GM23338 (cell line): ENCODE data around the gene DVL1. TPM values are rescaled to one million over a fixed set of nuclear protein-coding genes. Genes with fewer than 3 reads are reported as not detected.

Experiments used
- ATAC-seq: fragments of 200-7000 bp; cut with Tn5 transposase; 3 replicates; pipeline ENCODE4 v1.9.1; 2020
- DNase-seq: peaks from one replicate; pipeline ENCODE4 v3.0.0-alpha.2; 2015; ENCODE audit warnings: low spot score
- H2AFZ ChIP-seq: fragments of 200-600 bp; sonication (generic); 2 replicates; pipeline ENCODE4 v1.8.0; 2016; ENCODE audit warnings: antibody characterized with exemption, mild to moderate bottlenecking, moderate library complexity
- H3F3A ChIP-seq: fragments of 200-600 bp; sonication (generic); replicated peaks from 2 replicates; pipeline ENCODE4 v1.8.0; 2017; ENCODE audit warnings: antibody characterized with exemption, mixed run types, low read depth
- H3K27ac ChIP-seq: fragments of 200-600 bp; sonication (generic); 2 replicates; pipeline ENCODE4 v1.6.1; 2016; ENCODE audit warnings: low read depth
- H3K27me3 ChIP-seq: fragments of 200-600 bp; sonication (generic); 2 replicates; pipeline ENCODE4 v1.8.0; 2016; ENCODE audit warnings: mild to moderate bottlenecking, mixed run types, moderate library complexity; ENCODE audit not compliant: insufficient read depth
- H3K36me3 ChIP-seq: fragments of 200-600 bp; sonication (generic); 2 replicates; pipeline ENCODE4 v1.8.0; 2016; ENCODE audit warnings: mild to moderate bottlenecking; ENCODE audit not compliant: insufficient read depth
- H3K4me1 ChIP-seq: fragments of 200-600 bp; sonication (generic); 2 replicates; pipeline ENCODE4 v1.8.0; 2016; ENCODE audit warnings: mild to moderate bottlenecking, moderate library complexity; ENCODE audit not compliant: insufficient read depth
- H3K4me2 ChIP-seq: fragments of 200-600 bp; sonication (generic); 2 replicates; pipeline ENCODE4 v1.7.1; 2017; ENCODE audit warnings: mixed run types
- H3K4me3 ChIP-seq: fragments of 200-600 bp; sonication (generic); 2 replicates; pipeline ENCODE4 v1.6.1; 2016; ENCODE audit warnings: mixed run types
- H3K79me2 ChIP-seq: fragments of 200-600 bp; sonication (generic); replicated peaks from 2 replicates; pipeline ENCODE4 v1.8.0; 2017; ENCODE audit warnings: mild to moderate bottlenecking; ENCODE audit not compliant: insufficient read depth
- H3K9me2 ChIP-seq: fragments of 200-600 bp; sonication (generic); 2 replicates; pipeline ENCODE4 v1.8.0; 2017; ENCODE audit not compliant: insufficient read depth
- H4K20me1 ChIP-seq: fragments of 200-600 bp; sonication (generic); replicated peaks from 2 replicates; pipeline ENCODE4 v1.8.0; 2017; ENCODE audit warnings: mild to moderate bottlenecking; ENCODE audit not compliant: insufficient read depth
- H3K27ac Mint-ChIP-seq: 2 replicates; pipeline ENCODE4 v1.8.0; 2020; ENCODE audit warnings: inconsistent platforms, mild to moderate bottlenecking, moderate library complexity, mixed read lengths
- H3K27me3 Mint-ChIP-seq: 3 replicates; pipeline ENCODE4 v1.8.0; 2022; ENCODE audit warnings: low read depth, mild to moderate bottlenecking, moderate library complexity, mixed read lengths, inconsistent platforms; ENCODE audit not compliant: insufficient read depth, poor library complexity
- H3K36me3 Mint-ChIP-seq: 3 replicates; pipeline ENCODE4 v1.8.0; 2021; ENCODE audit warnings: low read depth, mild to moderate bottlenecking, inconsistent platforms, moderate library complexity, mixed read lengths
- H3K4me1 Mint-ChIP-seq: 3 replicates; pipeline ENCODE4 v1.8.0; 2020; ENCODE audit warnings: mild to moderate bottlenecking, inconsistent platforms, mixed read lengths
- H3K4me3 Mint-ChIP-seq: 3 replicates; pipeline ENCODE4 v1.8.0; 2021; ENCODE audit warnings: moderate library complexity, mild to moderate bottlenecking, inconsistent platforms, mixed read lengths
- H3K9me3 Mint-ChIP-seq: 3 replicates; pipeline ENCODE4 v1.8.0; 2020; ENCODE audit warnings: moderate library complexity, mild to moderate bottlenecking, inconsistent platforms, mixed read lengths
- EZH2 ChIP-seq: fragments of 200-600 bp; sonication (generic); IDR thresholded peaks from one replicate; pipeline ENCODE4 v1.8.0; 2017; ENCODE audit warnings: antibody characterized with exemption, mild to moderate bottlenecking, low read depth; ENCODE audit not compliant: unreplicated experiment
- EZH2phosphoT487 ChIP-seq: fragments of 200-600 bp; sonication (generic); IDR thresholded peaks from one replicate; pipeline ENCODE4 v1.8.1; 2018; ENCODE audit warnings: antibody characterized with exemption; ENCODE audit not compliant: unreplicated experiment
- JUNB ChIP-seq: IDR thresholded peaks from one replicate; pipeline ENCODE4 v1.6.1; 2016; ENCODE audit warnings: antibody characterized with exemption; ENCODE audit not compliant: unreplicated experiment
- NANOG ChIP-seq: IDR thresholded peaks from 2 replicates; pipeline ENCODE4 v1.6.1; 2016; ENCODE audit warnings: antibody characterized with exemption, borderline replicate concordance
- POLR2AphosphoS5 ChIP-seq: IDR thresholded peaks from 2 replicates; pipeline ENCODE4 v1.6.1; 2016; ENCODE audit warnings: antibody characterized with exemption, low read depth
- STAT1 ChIP-seq: IDR thresholded peaks from one replicate; pipeline ENCODE4 v1.6.1; 2016; ENCODE audit warnings: antibody characterized with exemption; ENCODE audit not compliant: unreplicated experiment
- ZNF114 ChIP-seq: fragments of 250-450 bp; sonication (Bioruptor Pico); IDR thresholded peaks from 2 replicates; pipeline ENCODE4 v1.5.0; 2020; ENCODE audit warnings: mild to moderate bottlenecking, moderate library complexity
- ZNF331 ChIP-seq: fragments of 250-450 bp; sonication (Bioruptor Pico); IDR thresholded peaks from 2 replicates; pipeline ENCODE4 v1.5.0; 2020; ENCODE audit warnings: low read depth, mild to moderate bottlenecking, moderate library complexity
- polyA plus RNA-seq: library from polyadenylated mRNA; unstranded; fragments of >200 nt; fragmentation: Nextera tagmentation; extraction: Ambion mirVana; gene quantifications from 2 replicates; pipeline ENCODE4 v1.2.1, GENCODE V29; 2016
- total RNA-seq: library from RNA; depleted of rRNA; stranded (reverse); fragments of >200 nt; shearing (Covaris generic); gene quantifications from 2 replicates; pipeline ENCODE4 v1.2.3, GENCODE V29; 2014
- TF ChIP-seq, protein P1 (sequence below), 2 experiments: fragments of 200-600 bp in 1 of 2; sonication (generic) in 1 of 2; conservative IDR thresholded peaks; 2 replicates each; pipeline versions ENCODE4 v1.5.1 to v1.6.1; 2016 to 2017; ENCODE audit warnings: antibody characterized with exemption in 2 of 2, low read depth in 2 of 2, mild to moderate bottlenecking in 2 of 2, moderate library complexity in 1 of 2
- TF ChIP-seq, protein P2 (sequence below): IDR thresholded peaks from 2 replicates; pipeline ENCODE4 v1.6.1; 2016; ENCODE audit warnings: antibody characterized with exemption
- TF ChIP-seq, protein P3 (sequence below): IDR thresholded peaks from one replicate; pipeline ENCODE4 v1.6.1; 2018; ENCODE audit warnings: antibody characterized with exemption; ENCODE audit not compliant: unreplicated experiment

DVL1 gene
- total and polyA plus RNA-seq, 2 experiments from 2014 or later = 13.5 to 69.7 TPM

DNA sequence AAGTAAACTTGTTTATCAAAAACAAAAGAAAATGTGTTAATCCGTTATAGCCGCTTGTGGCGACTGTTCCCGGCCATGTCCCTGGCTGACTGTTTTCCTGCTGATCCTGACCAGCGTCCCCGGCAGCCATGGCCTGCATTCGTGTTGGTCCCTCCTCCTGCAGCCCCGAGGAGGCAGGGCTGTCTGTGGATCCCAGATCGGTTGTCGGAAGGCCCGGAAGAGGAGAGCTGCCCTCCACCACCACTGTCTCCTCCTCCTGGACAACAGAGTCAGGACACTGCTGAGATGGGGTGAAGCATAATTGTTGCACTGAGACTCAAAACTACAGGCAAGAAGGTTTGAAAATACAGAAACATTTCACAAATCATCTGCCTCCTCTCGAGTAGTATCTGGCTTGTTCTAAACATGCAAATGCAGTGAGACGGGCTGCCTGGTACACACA is 12.8 kb upstream of the DVL1 start:
- Histone ChIP-seq H3K36me3 (no peaks in the 10 kb centered on the region), H3K9me2 (no peaks in the 10 kb centered on the region), H3K79me2 (no peaks in the 10 kb centered on the region), H3K27me3 (no peaks in the 10 kb centered on the region), H3K4me2 (peak overlapping the region; percentile 8; the same call in 1 of the 2 replicates), H3K4me1 (peaks cover 22% of the 10 kb centered on the region), H3K4me3 (no peak overlapping the region), H4K20me1 (no peaks in the 10 kb centered on the region), H2AFZ (peak overlapping the region; percentile 43; the same call in 1 of the 2 replicates), H3F3A (peaks cover 28% of the 10 kb centered on the region; the same call in 1 of the 2 replicates), H3K27ac (no peak overlapping the region; the same call in 1 of the 2 replicates)
- H3K27me3 Mint-ChIP-seq = peaks cover 16% of the 10 kb centered on the region
- ATAC-seq (peak; percentile 32), DNase-seq (peak; percentile 62)
- H3K4me1 Mint-ChIP-seq = peaks cover 31% of the 10 kb centered on the region
- H3K9me3 Mint-ChIP-seq = no peaks in the 10 kb centered on the region; the same call in 2 of the 3 replicates
- TF ChIP-seq, protein P1, sequence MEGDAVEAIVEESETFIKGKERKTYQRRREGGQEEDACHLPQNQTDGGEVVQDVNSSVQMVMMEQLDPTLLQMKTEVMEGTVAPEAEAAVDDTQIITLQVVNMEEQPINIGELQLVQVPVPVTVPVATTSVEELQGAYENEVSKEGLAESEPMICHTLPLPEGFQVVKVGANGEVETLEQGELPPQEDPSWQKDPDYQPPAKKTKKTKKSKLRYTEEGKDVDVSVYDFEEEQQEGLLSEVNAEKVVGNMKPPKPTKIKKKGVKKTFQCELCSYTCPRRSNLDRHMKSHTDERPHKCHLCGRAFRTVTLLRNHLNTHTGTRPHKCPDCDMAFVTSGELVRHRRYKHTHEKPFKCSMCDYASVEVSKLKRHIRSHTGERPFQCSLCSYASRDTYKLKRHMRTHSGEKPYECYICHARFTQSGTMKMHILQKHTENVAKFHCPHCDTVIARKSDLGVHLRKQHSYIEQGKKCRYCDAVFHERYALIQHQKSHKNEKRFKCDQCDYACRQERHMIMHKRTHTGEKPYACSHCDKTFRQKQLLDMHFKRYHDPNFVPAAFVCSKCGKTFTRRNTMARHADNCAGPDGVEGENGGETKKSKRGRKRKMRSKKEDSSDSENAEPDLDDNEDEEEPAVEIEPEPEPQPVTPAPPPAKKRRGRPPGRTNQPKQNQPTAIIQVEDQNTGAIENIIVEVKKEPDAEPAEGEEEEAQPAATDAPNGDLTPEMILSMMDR (conservative IDR thresholded peaks at IDR 0.05; ENCODE audit: low read depth in 2 of 2) = 0 out of 4 replicates have a peak, but pooled peaks of 1 of the 2 experiments have one; percentile 8
- TF ChIP-seq JUNB = no peak
- TF ChIP-seq, protein P2, sequence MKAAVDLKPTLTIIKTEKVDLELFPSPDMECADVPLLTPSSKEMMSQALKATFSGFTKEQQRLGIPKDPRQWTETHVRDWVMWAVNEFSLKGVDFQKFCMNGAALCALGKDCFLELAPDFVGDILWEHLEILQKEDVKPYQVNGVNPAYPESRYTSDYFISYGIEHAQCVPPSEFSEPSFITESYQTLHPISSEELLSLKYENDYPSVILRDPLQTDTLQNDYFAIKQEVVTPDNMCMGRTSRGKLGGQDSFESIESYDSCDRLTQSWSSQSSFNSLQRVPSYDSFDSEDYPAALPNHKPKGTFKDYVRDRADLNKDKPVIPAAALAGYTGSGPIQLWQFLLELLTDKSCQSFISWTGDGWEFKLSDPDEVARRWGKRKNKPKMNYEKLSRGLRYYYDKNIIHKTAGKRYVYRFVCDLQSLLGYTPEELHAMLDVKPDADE = no peak
- no peak for TF ChIP-seq EZH2
- H3K36me3 Mint-ChIP-seq = no peaks in the 10 kb centered on the region
- peak overlapping the region; percentile 76 for H3K27ac Mint-ChIP-seq
- H3K4me3 Mint-ChIP-seq = 0 out of 3 replicates have a peak overlapping the region, but pooled peaks have one; percentile 23

DNA sequence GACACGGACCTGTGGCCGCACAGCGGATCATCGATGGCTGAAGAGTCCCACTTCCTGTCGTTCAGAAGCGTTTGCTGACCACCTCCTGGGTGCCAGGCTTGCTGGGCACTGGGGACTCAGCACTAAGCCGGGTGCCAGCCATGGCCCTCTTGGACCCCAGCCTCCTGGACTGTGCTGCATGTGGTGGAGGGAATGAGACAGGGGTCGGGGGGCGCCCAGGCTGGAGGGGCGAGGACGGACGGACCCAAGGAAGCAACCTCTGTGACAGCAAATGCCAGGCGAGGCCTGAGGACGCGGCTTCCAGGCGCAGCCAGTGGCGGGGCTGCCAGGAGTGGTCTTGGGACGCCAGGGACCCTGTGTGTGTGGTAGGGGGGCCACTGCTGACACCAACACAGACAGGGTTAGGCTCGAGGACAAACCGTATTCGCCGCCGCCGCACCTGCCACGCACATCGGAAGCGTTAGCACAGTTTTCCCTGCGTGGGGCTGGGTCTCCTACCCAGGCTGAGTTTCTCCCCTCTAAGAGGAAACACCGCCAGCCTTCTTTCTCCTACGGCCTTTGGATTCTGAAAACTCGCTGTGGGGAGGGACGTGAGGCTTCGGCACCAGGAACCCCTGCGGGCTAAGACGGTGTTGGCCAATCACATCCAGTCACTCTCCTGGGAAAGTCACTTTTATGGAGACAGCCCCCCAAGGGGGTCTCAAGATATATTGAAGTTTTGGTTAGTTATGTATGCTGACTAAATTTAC is 12.2 kb upstream of the DVL1 start:
- Histone ChIP-seq H3K4me2 (peak overlapping the region; percentile 8; the same call in 1 of the 2 replicates), H2AFZ (peak overlapping the region; percentile 43; the same call in 1 of the 2 replicates), H3F3A (peaks cover 24% of the 10 kb centered on the region; the same call in 1 of the 2 replicates)
- TF ChIP-seq ZNF331 (CRISPR knock-in tag) (no peak), POLR2AphosphoS5 (no peak), EZH2 (no peak), EZH2phosphoT487 (no peak), STAT1 (no peak), ZNF114 (CRISPR knock-in tag) (no peak), NANOG (no peak)
- TF ChIP-seq, protein P2 = no peak
- TF ChIP-seq, protein P1 (conservative IDR thresholded peaks at IDR 0.05; ENCODE audit: low read depth in 2 of 2) = no peak
- TF ChIP-seq, protein P3, sequence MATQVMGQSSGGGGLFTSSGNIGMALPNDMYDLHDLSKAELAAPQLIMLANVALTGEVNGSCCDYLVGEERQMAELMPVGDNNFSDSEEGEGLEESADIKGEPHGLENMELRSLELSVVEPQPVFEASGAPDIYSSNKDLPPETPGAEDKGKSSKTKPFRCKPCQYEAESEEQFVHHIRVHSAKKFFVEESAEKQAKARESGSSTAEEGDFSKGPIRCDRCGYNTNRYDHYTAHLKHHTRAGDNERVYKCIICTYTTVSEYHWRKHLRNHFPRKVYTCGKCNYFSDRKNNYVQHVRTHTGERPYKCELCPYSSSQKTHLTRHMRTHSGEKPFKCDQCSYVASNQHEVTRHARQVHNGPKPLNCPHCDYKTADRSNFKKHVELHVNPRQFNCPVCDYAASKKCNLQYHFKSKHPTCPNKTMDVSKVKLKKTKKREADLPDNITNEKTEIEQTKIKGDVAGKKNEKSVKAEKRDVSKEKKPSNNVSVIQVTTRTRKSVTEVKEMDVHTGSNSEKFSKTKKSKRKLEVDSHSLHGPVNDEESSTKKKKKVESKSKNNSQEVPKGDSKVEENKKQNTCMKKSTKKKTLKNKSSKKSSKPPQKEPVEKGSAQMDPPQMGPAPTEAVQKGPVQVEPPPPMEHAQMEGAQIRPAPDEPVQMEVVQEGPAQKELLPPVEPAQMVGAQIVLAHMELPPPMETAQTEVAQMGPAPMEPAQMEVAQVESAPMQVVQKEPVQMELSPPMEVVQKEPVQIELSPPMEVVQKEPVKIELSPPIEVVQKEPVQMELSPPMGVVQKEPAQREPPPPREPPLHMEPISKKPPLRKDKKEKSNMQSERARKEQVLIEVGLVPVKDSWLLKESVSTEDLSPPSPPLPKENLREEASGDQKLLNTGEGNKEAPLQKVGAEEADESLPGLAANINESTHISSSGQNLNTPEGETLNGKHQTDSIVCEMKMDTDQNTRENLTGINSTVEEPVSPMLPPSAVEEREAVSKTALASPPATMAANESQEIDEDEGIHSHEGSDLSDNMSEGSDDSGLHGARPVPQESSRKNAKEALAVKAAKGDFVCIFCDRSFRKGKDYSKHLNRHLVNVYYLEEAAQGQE = no peak

More for the DNA sequence above, 12.2 kb upstream of the DVL1 start:
- Histone ChIP-seq H3K27me3 (no peaks in the 10 kb centered on the region), H3K4me3 (no peak overlapping the region), H3K4me1 (peaks cover 22% of the 10 kb centered on the region), H3K79me2 (no peaks in the 10 kb centered on the region), H3K27ac (no peak overlapping the region), H3K36me3 (no peaks in the 10 kb centered on the region), H3K9me2 (no peaks in the 10 kb centered on the region), H4K20me1 (no peaks in the 10 kb centered on the region)
- Mint-ChIP-seq H3K4me1 (peaks cover 31% of the 10 kb centered on the region), H3K36me3 (no peaks in the 10 kb centered on the region), H3K27ac (0 out of 2 replicates have a peak overlapping the region, but pooled peaks have one; percentile 76), H3K4me3 (no peak overlapping the region; the same call in 2 of the 3 replicates), H3K27me3 (peaks cover 16% of the 10 kb centered on the region), H3K9me3 (no peaks in the 10 kb centered on the region; the same call in 2 of the 3 replicates)
- no peak for DNase-seq
- ATAC-seq = no peak
